Melanocyte of skin (primary cell): ENCODE results near the gene KDM7A. TPM values are rescaled to one million over a fixed set of nuclear protein-coding genes. Genes with fewer than 3 reads are reported as not detected.

Experiments
- small RNA-seq, 2 donors: library from RNA; depleted of rRNA; stranded (forward); fragments of <200 nt; gene quantifications; one replicate each; pipeline ENCODE3, GENCODE V24; 2012
- total RNA-seq, 2 donors: library from RNA; depleted of rRNA; stranded (reverse); fragments of >200 nt; gene quantifications; 2 replicates each; pipeline ENCODE4 v1.2.3, GENCODE V29; 2012

KDM7A gene, protein sequence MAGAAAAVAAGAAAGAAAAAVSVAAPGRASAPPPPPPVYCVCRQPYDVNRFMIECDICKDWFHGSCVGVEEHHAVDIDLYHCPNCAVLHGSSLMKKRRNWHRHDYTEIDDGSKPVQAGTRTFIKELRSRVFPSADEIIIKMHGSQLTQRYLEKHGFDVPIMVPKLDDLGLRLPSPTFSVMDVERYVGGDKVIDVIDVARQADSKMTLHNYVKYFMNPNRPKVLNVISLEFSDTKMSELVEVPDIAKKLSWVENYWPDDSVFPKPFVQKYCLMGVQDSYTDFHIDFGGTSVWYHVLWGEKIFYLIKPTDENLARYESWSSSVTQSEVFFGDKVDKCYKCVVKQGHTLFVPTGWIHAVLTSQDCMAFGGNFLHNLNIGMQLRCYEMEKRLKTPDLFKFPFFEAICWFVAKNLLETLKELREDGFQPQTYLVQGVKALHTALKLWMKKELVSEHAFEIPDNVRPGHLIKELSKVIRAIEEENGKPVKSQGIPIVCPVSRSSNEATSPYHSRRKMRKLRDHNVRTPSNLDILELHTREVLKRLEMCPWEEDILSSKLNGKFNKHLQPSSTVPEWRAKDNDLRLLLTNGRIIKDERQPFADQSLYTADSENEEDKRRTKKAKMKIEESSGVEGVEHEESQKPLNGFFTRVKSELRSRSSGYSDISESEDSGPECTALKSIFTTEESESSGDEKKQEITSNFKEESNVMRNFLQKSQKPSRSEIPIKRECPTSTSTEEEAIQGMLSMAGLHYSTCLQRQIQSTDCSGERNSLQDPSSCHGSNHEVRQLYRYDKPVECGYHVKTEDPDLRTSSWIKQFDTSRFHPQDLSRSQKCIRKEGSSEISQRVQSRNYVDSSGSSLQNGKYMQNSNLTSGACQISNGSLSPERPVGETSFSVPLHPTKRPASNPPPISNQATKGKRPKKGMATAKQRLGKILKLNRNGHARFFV
- total RNA-seq = 1 to 10 TPM; 1.7 to 2.4 TPM

DNA sequence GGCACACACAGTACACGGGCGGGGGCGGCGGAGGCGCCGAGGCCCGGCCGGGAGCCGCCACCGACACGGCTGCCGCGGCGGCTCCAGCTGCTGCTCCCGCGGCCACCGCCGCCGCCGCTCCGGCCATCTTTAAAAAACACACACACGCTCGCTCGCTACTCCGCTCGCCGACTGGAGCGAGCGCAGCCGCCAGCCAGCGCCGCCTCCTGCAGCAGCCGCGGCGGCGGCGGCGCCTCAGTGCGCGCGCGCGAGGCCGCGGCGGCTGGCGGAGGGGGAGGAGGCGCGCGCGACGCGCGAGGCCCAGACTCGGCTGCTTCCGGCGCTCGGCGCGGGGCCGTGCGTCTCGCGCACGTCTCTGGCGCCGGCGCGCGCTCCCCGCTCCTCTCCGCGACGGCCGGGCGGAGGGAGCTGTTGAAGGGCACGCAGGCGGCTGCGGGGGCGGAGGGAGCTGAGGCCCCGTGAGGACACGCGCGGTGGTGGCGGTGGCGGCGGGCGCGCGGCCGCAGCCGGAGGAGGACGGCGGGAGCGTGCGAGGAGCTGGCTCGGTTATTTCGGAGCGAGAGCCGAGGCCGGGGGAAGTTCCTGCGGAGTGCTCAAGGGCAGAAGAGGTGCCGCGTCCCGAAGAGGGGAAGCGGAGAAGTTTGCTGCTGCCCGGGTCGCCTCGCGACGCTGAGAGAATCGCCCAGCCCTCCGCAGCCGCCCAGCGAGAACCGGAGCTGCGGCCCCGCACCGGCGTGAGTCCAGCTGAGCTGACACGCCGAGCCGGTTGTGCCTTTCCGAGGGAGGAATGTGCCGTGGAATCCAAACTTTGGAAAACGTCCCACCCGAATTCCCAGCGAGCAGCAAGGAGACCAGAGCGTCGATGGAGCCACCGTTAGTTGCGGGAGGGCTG lies at the start of gene KDM7A:
TSS of gene KDM7A (minus strand) at position 173 of the 892 bp plus-strand sequence. CDS start at position 127, 46 bp downstream.

DNA sequence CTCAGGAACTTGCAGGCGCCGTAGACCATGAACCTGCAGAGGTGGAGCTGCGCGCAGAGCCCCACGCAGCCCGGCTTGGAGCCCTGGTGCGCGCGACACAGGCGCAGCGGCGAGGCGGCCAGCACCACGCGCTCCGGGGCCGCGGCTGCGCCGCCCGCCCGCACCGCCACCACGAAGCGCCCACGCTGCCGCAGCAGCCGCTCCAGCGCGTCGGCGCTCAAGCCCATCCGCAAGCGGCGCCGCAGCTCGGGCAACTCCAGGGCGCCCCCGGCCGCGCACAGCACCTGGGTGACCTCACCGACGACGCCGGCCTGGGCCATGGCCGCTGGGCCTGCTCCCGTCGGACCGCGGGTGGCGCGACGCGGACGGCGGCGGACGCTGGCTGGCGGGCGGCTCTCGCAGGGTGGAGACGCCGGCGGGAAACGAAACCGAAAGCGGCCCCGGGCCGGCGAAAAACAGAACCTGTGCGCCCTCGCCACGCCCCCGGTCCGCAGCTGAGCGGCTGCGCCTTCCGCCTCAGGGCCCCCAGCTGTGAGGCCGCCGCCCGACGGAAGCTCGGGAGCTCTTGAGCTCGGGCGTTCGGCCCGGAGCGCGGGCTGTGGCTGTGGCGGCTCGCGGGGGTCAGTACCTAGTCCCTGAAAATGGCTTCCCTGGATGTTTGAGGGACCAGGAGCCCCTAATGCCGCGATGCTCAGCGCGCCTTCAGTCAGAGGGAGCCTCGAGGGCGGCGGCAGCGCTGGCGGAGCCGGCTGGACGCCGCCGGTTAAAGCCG lies 114.1 kb downstream of the KDM7A start, which contains the start of gene PARP12:
TSS of gene PARP12 (minus strand) at position 424 of the 772 bp plus-strand sequence. CDS start at position 320, 104 bp downstream.

Small RNA genes lying within 50 kb of the gene (small RNA-seq; reads per million reads assigned to genes)
- gene RF00019 (0 reads per million in 2 donors), gene RNU6-797P (0 reads per million in 2 donors)

Other genes with a start within 250 kb of the KDM7A start
- gene PARP12, start 114.0 kb downstream of the KDM7A start, total RNA-seq = 100 to 1,000 TPM in 1 of 2 donors, 10 to 100 TPM in 1; 95.3 to 127 TPM
- gene SLC37A3, start 221.5 kb upstream of the KDM7A start, total RNA-seq = 10 to 100 TPM; 75.0 to 78.6 TPM
- not detected for gene RAB19, start 227.1 kb upstream of the KDM7A start, total RNA-seq